Measurements from ENCODE around the gene SLC51B.

Gene SLC51B

GRCh38 chr15:65029736-65030208, 15.4 kb upstream of the SLC51B start:
- H3K4me3 ChIP-seq (ENCODE audit: low read depth, low read length) = peak overlapping the region; percentile 67
- no peak for DNase-seq (ENCODE audit: low read depth)
- in situ Hi-C loops (cut with HindIII; ENCODE audit: low sequenced_read_pairs) = no loop called here
- TF ChIP-seq CTCF (IDR thresholded peaks at IDR 0.05; ENCODE audit: low read depth, low read length, missing control alignments) = no peak

- in situ Hi-C loops (cut with HindIII; ENCODE audit: low sequenced_read_pairs) = no loop called here
- TF ChIP-seq CTCF (IDR thresholded peaks at IDR 0.05; ENCODE audit: low read depth, low read length, missing control alignments) = peak; percentile 78
- no peak overlapping the region for H3K4me3 ChIP-seq (ENCODE audit: low read depth, low read length)
- no peak for DNase-seq (ENCODE audit: low read depth)
These were observed 12.2 kb upstream of the SLC51B start for GRCh38 chr15:65032801-65033537.

- peak; percentile 73 for TF ChIP-seq CTCF (IDR thresholded peaks at IDR 0.05; ENCODE audit: low read depth, low read length, missing control alignments)
- no peak overlapping the region for H3K4me3 ChIP-seq (ENCODE audit: low read depth, low read length)
- in situ Hi-C loops (cut with HindIII; ENCODE audit: low sequenced_read_pairs) = no loop called here
- no peak for DNase-seq (ENCODE audit: low read depth)
These were observed 11.4 kb upstream of the SLC51B start for GRCh38 chr15:65033659-65034269.

- in situ Hi-C loops (cut with HindIII; ENCODE audit: low sequenced_read_pairs) = no loop called here
- no peak overlapping the region for H3K4me3 ChIP-seq (ENCODE audit: low read depth, low read length)
- no peak for DNase-seq (ENCODE audit: low read depth)
- TF ChIP-seq CTCF (IDR thresholded peaks at IDR 0.05; ENCODE audit: low read depth, low read length, missing control alignments) = no peak
These were observed 10.5 kb upstream of the SLC51B start for GRCh38 chr15:65034719-65035118.

- no peak for TF ChIP-seq CTCF (IDR thresholded peaks at IDR 0.05; ENCODE audit: low read depth, low read length, missing control alignments)
- DNase-seq (ENCODE audit: low read depth) = no peak
- no peak overlapping the region for H3K4me3 ChIP-seq (ENCODE audit: low read depth, low read length)
- in situ Hi-C loops (cut with HindIII; ENCODE audit: low sequenced_read_pairs) = no loop called here
These were observed 7.9 kb upstream of the SLC51B start for GRCh38 chr15:65037309-65037708.

- DNase-seq (ENCODE audit: low read depth) = no peak
- no peak for TF ChIP-seq CTCF (IDR thresholded peaks at IDR 0.05; ENCODE audit: low read depth, low read length, missing control alignments)
- in situ Hi-C loops (cut with HindIII; ENCODE audit: low sequenced_read_pairs) = no loop called here
- no peak overlapping the region for H3K4me3 ChIP-seq (ENCODE audit: low read depth, low read length)
These were observed 6.8 kb upstream of the SLC51B start for GRCh38 chr15:65038428-65038827.
